Upper lobe of left lung (tissue), 4 donors: Measurements from ENCODE around the gene SLF2.

Source experiments
- CTCF ChIP-seq, 6 experiments: fragments of 450-650 bp in 4 of 6; fragments of 200-600 bp in 2 of 6; sonication (generic) in 2 of 6; IDR thresholded peaks; one replicate each; pipeline ENCODE4 v1.5.1; 2016 to 2019; ENCODE audit warnings: antibody characterized with exemption in 6 of 6
- POLR2A ChIP-seq, 4 donors: fragments of 450-650 bp; IDR thresholded peaks; one replicate each; pipeline ENCODE4 v1.5.1; 2016 to 2017; ENCODE audit warnings: antibody characterized with exemption in 4 of 4, mild to moderate bottlenecking in 2 of 4

GRCh38 chr10:100895896-100896295, 16.9 kb upstream of the SLF2 start:
- TF ChIP-seq CTCF (IDR thresholded peaks at IDR 0.05) = no peak
- TF ChIP-seq POLR2A (IDR thresholded peaks at IDR 0.05) = no peak
